Testis (tissue), 3 donors: ENCODE data around the gene PLEKHO2. TPM values are rescaled to one million over a fixed set of nuclear protein-coding genes. Genes with fewer than 3 reads are reported as not detected.

Experiments
- DNase-seq: peaks from one replicate; pipeline ENCODE4 v3.0.0-alpha.2; 2019
- H3K27ac ChIP-seq, 2 donors: fragments of 200-600 bp; sonication (generic); one replicate each; pipeline ENCODE4 v1.5.1; 2019
- H3K27me3 ChIP-seq: fragments of 200-600 bp; sonication (generic); one replicate; pipeline ENCODE4 v1.5.1; 2019
- H3K36me3 ChIP-seq: fragments of 200-600 bp; sonication (generic); one replicate; pipeline ENCODE4 v1.5.1; 2017; ENCODE audit warnings: low read depth; ENCODE audit errors: missing control alignments
- H3K4me1 ChIP-seq: fragments of 200-600 bp; sonication (generic); one replicate; pipeline ENCODE4 v1.5.1; 2019
- H3K4me3 ChIP-seq, 2 donors: fragments of 200-600 bp; sonication (generic); one replicate each; pipeline ENCODE4 v1.5.1; 2017 to 2019
- H3K9me3 ChIP-seq: fragments of 200-600 bp; sonication (generic); one replicate; pipeline ENCODE4 v1.5.1; 2017
- POLR2A ChIP-seq: fragments of 450-650 bp; IDR thresholded peaks from one replicate; pipeline ENCODE4 v1.6.1; 2017; ENCODE audit warnings: antibody characterized with exemption, mild to moderate bottlenecking, moderate library complexity
- WGBS, 2 donors: methylation state at CpG; one replicate each; pipeline ENCODE4 v1.1.5; 2018; 5-methylcytosine and 5-hydroxymethylcytosine counted together
- intact Hi-C: fragments of 100-400 bp; cut with DNase I; formaldehyde crosslinking; loops from one replicate; pipeline ENCODE4 v1.15.1; 2023; ENCODE audit warnings: low total_unique reads
- polyA plus RNA-seq: library from polyadenylated mRNA; stranded (reverse); fragments of 350-450 nt; fragmentation: Illumina TruSeq; extraction: RNeasy Lipid Tissue Mini Kit (QIAGEN cat#74804); gene quantifications from one replicate; pipeline ENCODE4 v1.2.3, GENCODE V29; 2014; ENCODE audit warnings: low read depth, low replicate concordance; ENCODE audit not compliant: insufficient read depth
- total RNA-seq, 2 donors: library from RNA; depleted of rRNA; stranded (reverse); fragments of >200 nt; gene quantifications; one replicate each; pipeline ENCODE4 v1.2.3, GENCODE V29; 2016
- TF ChIP-seq, protein P1 (sequence below), 3 experiments: fragments of 450-650 bp in 2 of 3; fragments of 200-600 bp in 1 of 3; sonication (generic) in 1 of 3; IDR thresholded peaks; one replicate each; pipeline ENCODE4 v1.5.1; 2016 to 2019; ENCODE audit warnings: antibody characterized with exemption in 3 of 3, mild to moderate bottlenecking in 2 of 3, moderate library complexity in 1 of 3

The PLEKHO2 gene
- total and polyA plus RNA-seq, 3 donors from 2014 or later: 17.2 to 28.9 (median 19.3) TPM

DNA sequence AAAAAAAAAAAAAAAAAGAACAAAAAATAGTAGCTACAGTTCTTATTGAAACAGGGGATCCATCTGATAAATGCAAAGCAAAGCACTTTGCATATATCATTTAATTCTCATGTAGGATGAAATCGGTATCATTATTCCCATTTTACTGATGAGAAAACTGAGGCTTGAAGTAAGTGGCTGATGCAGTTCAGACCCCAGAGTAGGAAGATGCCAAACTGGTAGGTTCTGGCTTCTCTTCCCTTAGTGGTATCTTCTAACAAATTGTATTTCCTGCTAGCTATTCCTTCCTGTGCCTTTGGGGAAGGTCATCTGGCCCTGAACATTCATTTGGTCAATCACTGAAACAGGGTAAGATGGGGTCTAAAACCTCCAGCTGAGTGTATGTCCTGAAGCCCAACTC lies 38.2 kb upstream of the PLEKHO2 start:
- WGBS, 2 donors: 90 to 92% methylated on average over 1 of the region's 1 CpG
- Histone ChIP-seq H3K36me3 (no peaks in the 10 kb centered on the region), H3K4me3 (no peak overlapping the region), H3K9me3 (no peaks in the 10 kb centered on the region), H3K4me1 (peaks cover 6% of the 10 kb centered on the region), H3K27ac (no peak overlapping the region), H3K27me3 (no peaks in the 10 kb centered on the region)
- no peak for DNase-seq
- intact Hi-C loops: loop anchor here (10.0 kb wide), 1 partner anchor 59 kb away; no protein-coding TSS in a partner anchor
- no peak for TF ChIP-seq POLR2A
- TF ChIP-seq, protein P1, sequence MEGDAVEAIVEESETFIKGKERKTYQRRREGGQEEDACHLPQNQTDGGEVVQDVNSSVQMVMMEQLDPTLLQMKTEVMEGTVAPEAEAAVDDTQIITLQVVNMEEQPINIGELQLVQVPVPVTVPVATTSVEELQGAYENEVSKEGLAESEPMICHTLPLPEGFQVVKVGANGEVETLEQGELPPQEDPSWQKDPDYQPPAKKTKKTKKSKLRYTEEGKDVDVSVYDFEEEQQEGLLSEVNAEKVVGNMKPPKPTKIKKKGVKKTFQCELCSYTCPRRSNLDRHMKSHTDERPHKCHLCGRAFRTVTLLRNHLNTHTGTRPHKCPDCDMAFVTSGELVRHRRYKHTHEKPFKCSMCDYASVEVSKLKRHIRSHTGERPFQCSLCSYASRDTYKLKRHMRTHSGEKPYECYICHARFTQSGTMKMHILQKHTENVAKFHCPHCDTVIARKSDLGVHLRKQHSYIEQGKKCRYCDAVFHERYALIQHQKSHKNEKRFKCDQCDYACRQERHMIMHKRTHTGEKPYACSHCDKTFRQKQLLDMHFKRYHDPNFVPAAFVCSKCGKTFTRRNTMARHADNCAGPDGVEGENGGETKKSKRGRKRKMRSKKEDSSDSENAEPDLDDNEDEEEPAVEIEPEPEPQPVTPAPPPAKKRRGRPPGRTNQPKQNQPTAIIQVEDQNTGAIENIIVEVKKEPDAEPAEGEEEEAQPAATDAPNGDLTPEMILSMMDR (IDR thresholded peaks at IDR 0.05): no peak

DNA sequence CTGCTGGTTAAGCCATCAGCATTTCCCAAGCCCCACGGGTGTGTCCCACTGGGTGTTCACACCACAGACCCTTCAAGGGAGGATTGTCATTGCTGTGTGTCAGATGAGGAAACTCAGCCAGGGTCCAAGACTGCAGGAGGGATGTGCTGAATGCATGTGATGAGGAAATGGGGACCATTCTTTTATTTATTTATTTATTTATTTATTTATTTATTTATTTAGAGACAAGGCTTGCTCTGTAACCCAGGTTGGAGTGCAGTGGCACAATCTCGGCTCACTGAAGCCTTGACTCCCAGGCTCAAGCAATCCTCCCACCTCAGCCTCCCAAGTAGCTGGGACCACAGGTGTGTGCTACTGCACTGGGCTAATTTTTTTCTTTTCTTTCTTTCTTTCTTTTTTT lies 37.1 kb upstream of the PLEKHO2 start:
- H3K4me3 ChIP-seq: no peak overlapping the region
- H3K27ac ChIP-seq: no peak overlapping the region
- no peaks in the 10 kb centered on the region for H3K9me3 ChIP-seq
- intact Hi-C loops: loop anchor here (10.0 kb wide), 1 partner anchor 60 kb away; no protein-coding TSS in a partner anchor
- no peak for DNase-seq
- 50 to 54% methylated on average over 2 of the region's 2 CpGs for WGBS, 2 donors
- TF ChIP-seq, protein P1 (IDR thresholded peaks at IDR 0.05): no peak
- TF ChIP-seq POLR2A: no peak
- no peaks in the 10 kb centered on the region for H3K27me3 ChIP-seq
- H3K4me1 ChIP-seq: peaks cover 6% of the 10 kb centered on the region
- H3K36me3 ChIP-seq: no peaks in the 10 kb centered on the region

DNA sequence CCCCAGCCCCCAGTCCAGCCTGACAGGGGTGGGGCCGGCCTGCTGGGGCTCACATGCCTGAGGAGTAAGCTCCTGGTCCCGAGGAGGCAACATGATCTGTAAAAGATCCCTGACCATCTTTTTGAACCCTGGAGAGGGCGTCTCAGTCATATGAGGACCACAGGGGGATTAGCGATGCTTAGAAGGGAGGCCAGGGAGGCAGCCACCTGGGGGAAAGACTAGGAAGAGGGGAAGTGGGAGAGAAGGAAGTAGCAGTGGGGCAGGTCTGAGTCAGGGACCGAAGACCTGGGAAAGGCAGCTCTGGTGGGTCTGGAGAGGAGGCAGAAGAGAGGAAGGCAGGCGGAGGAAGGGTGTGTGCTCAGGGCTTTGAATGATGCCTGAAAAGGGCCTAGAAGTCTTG lies 35.2 kb upstream of the PLEKHO2 start:
- intact Hi-C loops: loop anchor here (10.0 kb wide), 1 partner anchor 62 kb away; no protein-coding TSS in a partner anchor
- TF ChIP-seq, protein P1 (IDR thresholded peaks at IDR 0.05): no peak
- no peak for TF ChIP-seq POLR2A
- H3K36me3 ChIP-seq: no peaks in the 10 kb centered on the region
- H3K4me3 ChIP-seq: no peak overlapping the region
- H3K9me3 ChIP-seq: no peaks in the 10 kb centered on the region
- no peaks in the 10 kb centered on the region for H3K27me3 ChIP-seq
- peaks cover 6% of the 10 kb centered on the region for H3K4me1 ChIP-seq
- no peak for DNase-seq
- WGBS, 2 donors: 81 to 91% methylated on average over 5 to 6 of the region's 6 CpGs
- no peak overlapping the region for H3K27ac ChIP-seq

DNA sequence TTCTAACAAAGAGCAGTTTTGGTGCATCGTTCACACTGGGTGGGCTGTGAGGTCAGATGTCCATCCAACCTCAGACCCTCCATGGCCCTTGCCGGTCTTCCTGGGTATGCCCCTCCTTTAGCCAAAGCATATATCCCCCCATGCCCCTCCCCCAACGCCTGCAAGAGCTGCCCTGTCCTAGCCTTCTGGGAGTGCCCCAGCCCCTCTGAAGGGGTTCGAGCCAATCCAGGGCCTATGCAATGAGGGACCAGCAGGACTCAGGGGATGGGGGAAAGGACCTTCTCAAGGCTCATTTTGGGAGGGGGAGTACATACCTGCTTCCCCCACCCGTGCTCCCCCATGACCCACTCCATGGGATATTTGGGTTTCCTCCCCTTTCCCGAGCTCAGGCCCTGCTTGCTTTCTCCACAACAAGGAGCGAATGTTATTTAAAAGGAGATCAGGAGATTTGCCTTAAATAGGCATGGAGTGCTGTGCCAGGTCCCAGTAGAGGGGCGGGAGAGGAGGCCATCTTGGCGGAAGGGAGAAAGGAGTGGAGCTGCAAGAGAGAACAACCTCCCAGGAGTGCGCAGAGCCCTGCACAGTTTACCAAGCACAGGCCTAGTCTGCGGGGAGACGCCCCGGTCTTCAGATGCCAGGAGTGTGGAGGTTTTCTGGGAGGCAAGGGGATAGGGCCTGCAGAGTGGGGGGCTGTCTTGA lies 34.5 kb upstream of the PLEKHO2 start:
- intact Hi-C loops: loop anchor here (10.0 kb wide), 1 partner anchor 62 kb away; no protein-coding TSS in a partner anchor
- Histone ChIP-seq H3K4me3 (no peak overlapping the region), H3K27me3 (no peaks in the 10 kb centered on the region), H3K9me3 (no peaks in the 10 kb centered on the region), H3K36me3 (no peaks in the 10 kb centered on the region), H3K27ac (no peak overlapping the region), H3K4me1 (peaks cover 3% of the 10 kb centered on the region)
- TF ChIP-seq, protein P1 (IDR thresholded peaks at IDR 0.05): no peak
- no peak for TF ChIP-seq POLR2A
- 77 to 88% methylated on average over 12 to 13 of the region's 13 CpGs for WGBS, 2 donors
- DNase-seq: no peak
